HEK293 (cell line): Measurements from ENCODE around the gene PHF13.

Source experiments
- CTCF ChIA-PET: fragments of 350-600 bp; formaldehyde crosslinking; extraction: SDS; loops from one replicate; lab custom pipeline; 2021; ENCODE audit warnings: antibody characterized with exemption; lab: Yijun Ruan, JAX
- POLR2A ChIA-PET: fragments of 300-600 bp; formaldehyde crosslinking; extraction: SDS; loops from one replicate; lab custom pipeline; 2020; ENCODE audit warnings: antibody characterized with exemption, inconsistent platforms; lab: Yijun Ruan, JAX
- H3K27ac ChIP-seq: fragments of 200-500 bp; sonication (Bioruptor generic); 2 replicates; pipeline ENCODE4 v1.5.1; 2014; ENCODE audit warnings: low read depth, low read length, control low read depth, inconsistent platforms; ENCODE audit errors: extremely low read depth
- H3K36me3 ChIP-seq, 2 experiments: fragments of 200-500 bp in 1 of 2; sonication (Bioruptor generic) in 1 of 2; 1 replicate in 1 of 2; 2 replicates in 1 of 2; pipeline ENCODE4 v1.5.1; 2014 to 2017; ENCODE audit warnings: inconsistent platforms in 2 of 2, low read length in 2 of 2; ENCODE audit not compliant: control insufficient read depth in 2 of 2, insufficient read depth in 1 of 2
- H3K4me1 ChIP-seq: fragments of 200-500 bp; sonication (Bioruptor generic); 2 replicates; pipeline ENCODE4 v1.5.1; 2014; ENCODE audit warnings: mild to moderate bottlenecking, low read length, inconsistent platforms; ENCODE audit not compliant: control insufficient read depth, insufficient read depth
- H3K4me3 ChIP-seq: 2 replicates; pipeline ENCODE4 v1.5.1; 2011; ENCODE audit warnings: low read depth, mild to moderate bottlenecking, control low read depth, low read length, moderate library complexity
- H3K9me3 ChIP-seq: fragments of 200-500 bp; sonication (Bioruptor generic); 2 replicates; pipeline ENCODE4 v1.5.1; 2014; ENCODE audit warnings: low read depth, low read length, inconsistent platforms; ENCODE audit not compliant: control insufficient read depth, insufficient read depth
- FEZF1 ChIP-seq: fragments of 450-650 bp; formaldehyde crosslinking; IDR thresholded peaks from 2 replicates; pipeline ENCODE4 v1.5.1; 2016; ENCODE audit warnings: missing biosample characterization, missing genetic modification characterization
- KLF10 ChIP-seq: fragments of 450-650 bp; IDR thresholded peaks from 2 replicates; pipeline ENCODE4 v1.5.1; 2018; ENCODE audit warnings: missing biosample characterization, mild to moderate bottlenecking, missing genetic modification characterization
- KLF16 ChIP-seq: fragments of 450-650 bp; formaldehyde crosslinking; IDR thresholded peaks from 2 replicates; pipeline ENCODE4 v1.5.1; 2017; ENCODE audit warnings: missing biosample characterization, missing genetic modification characterization
- TCF7L2 ChIP-seq: IDR thresholded peaks from 2 replicates; pipeline ENCODE4 v1.6.1; 2011; ENCODE audit warnings: low read depth, mild to moderate bottlenecking, inconsistent platforms, low read length, moderate library complexity, borderline replicate concordance
- YY2 ChIP-seq: fragments of 450-650 bp; formaldehyde crosslinking; IDR thresholded peaks from 2 replicates; pipeline ENCODE4 v1.5.1; 2016; ENCODE audit warnings: missing biosample characterization, missing genetic modification characterization
- ZBTB48 ChIP-seq: fragments of 450-650 bp; formaldehyde crosslinking; IDR thresholded peaks from 2 replicates; pipeline ENCODE4 v1.5.1; 2016; ENCODE audit warnings: missing biosample characterization, missing genetic modification characterization
- ZEB2 ChIP-seq: fragments of 450-650 bp; formaldehyde crosslinking; IDR thresholded peaks from 2 replicates; pipeline ENCODE4 v1.5.1; 2016; ENCODE audit warnings: missing biosample characterization, missing genetic modification characterization
- ZIC2 ChIP-seq: fragments of 450-650 bp; formaldehyde crosslinking; IDR thresholded peaks from 2 replicates; pipeline ENCODE4 v1.5.1; 2016; ENCODE audit warnings: missing biosample characterization, missing genetic modification characterization
- ZNF112 ChIP-seq: fragments of 450-650 bp; formaldehyde crosslinking; IDR thresholded peaks from 2 replicates; pipeline ENCODE4 v1.5.0; 2017; ENCODE audit warnings: missing biosample characterization, missing genetic modification characterization
- ZNF114 ChIP-seq: fragments of 450-650 bp; formaldehyde crosslinking; IDR thresholded peaks from 2 replicates; pipeline ENCODE4 v1.5.0; 2017; ENCODE audit warnings: missing biosample characterization, missing genetic modification characterization
- ZNF169 ChIP-seq: fragments of 450-650 bp; formaldehyde crosslinking; IDR thresholded peaks from 2 replicates; pipeline ENCODE4 v1.5.1; 2016; ENCODE audit warnings: missing biosample characterization, missing genetic modification characterization
- ZNF223 ChIP-seq: fragments of 450-650 bp; formaldehyde crosslinking; IDR thresholded peaks from 2 replicates; pipeline ENCODE4 v1.5.1; 2016; ENCODE audit warnings: missing biosample characterization, missing genetic modification characterization
- ZNF324 ChIP-seq: fragments of 450-650 bp; formaldehyde crosslinking; IDR thresholded peaks from 2 replicates; pipeline ENCODE4 v1.5.1; 2016; ENCODE audit warnings: missing biosample characterization, missing genetic modification characterization
- ZNF391 ChIP-seq: fragments of 450-650 bp; formaldehyde crosslinking; IDR thresholded peaks from 2 replicates; pipeline ENCODE4 v1.5.1; 2016; ENCODE audit warnings: low read depth, missing biosample characterization, missing genetic modification characterization, borderline replicate concordance
- ZNF416 ChIP-seq: fragments of 450-650 bp; formaldehyde crosslinking; IDR thresholded peaks from 2 replicates; pipeline ENCODE4 v1.5.1; 2016; ENCODE audit warnings: missing biosample characterization, missing genetic modification characterization
- ZNF473 ChIP-seq: fragments of 450-650 bp; formaldehyde crosslinking; IDR thresholded peaks from 2 replicates; pipeline ENCODE4 v1.5.1; 2017; ENCODE audit warnings: missing biosample characterization, missing genetic modification characterization
- ZNF501 ChIP-seq: fragments of 450-650 bp; formaldehyde crosslinking; IDR thresholded peaks from 2 replicates; pipeline ENCODE4 v1.5.1; 2016; ENCODE audit warnings: missing biosample characterization, missing genetic modification characterization
- ZNF600 ChIP-seq: fragments of 450-650 bp; formaldehyde crosslinking; IDR thresholded peaks from 2 replicates; pipeline ENCODE4 v1.5.1; 2016; ENCODE audit warnings: missing biosample characterization, missing genetic modification characterization
- ZNF623 ChIP-seq: fragments of 450-650 bp; formaldehyde crosslinking; IDR thresholded peaks from 2 replicates; pipeline ENCODE4 v1.5.1; 2016; ENCODE audit warnings: missing biosample characterization, missing genetic modification characterization
- ZNF624 ChIP-seq: fragments of 450-650 bp; formaldehyde crosslinking; IDR thresholded peaks from 2 replicates; pipeline ENCODE4 v1.5.1; 2017; ENCODE audit warnings: missing biosample characterization, missing genetic modification characterization
- ZNF626 ChIP-seq: fragments of 450-650 bp; sonication (Bioruptor Pico); formaldehyde crosslinking; IDR thresholded peaks from 2 replicates; pipeline ENCODE4 v1.5.1; 2018; ENCODE audit warnings: missing biosample characterization, missing genetic modification characterization, inconsistent platforms
- ZNF670 ChIP-seq: fragments of 450-650 bp; formaldehyde crosslinking; IDR thresholded peaks from 2 replicates; pipeline ENCODE4 v1.5.1; 2016; ENCODE audit warnings: missing biosample characterization, missing genetic modification characterization, low read depth
- ZNF701 ChIP-seq: fragments of 450-650 bp; formaldehyde crosslinking; IDR thresholded peaks from 2 replicates; pipeline ENCODE4 v1.5.1; 2016; ENCODE audit warnings: missing biosample characterization, missing genetic modification characterization
- ZNF792 ChIP-seq: fragments of 450-650 bp; formaldehyde crosslinking; IDR thresholded peaks from 2 replicates; pipeline ENCODE4 v1.5.1; 2016; ENCODE audit warnings: missing biosample characterization, missing genetic modification characterization
- TF ChIP-seq, protein P1 (sequence below): fragments of 450-650 bp; formaldehyde crosslinking; IDR thresholded peaks from 2 replicates; pipeline ENCODE4 v1.5.1; 2016; ENCODE audit warnings: missing biosample characterization, missing genetic modification characterization
- TF ChIP-seq, protein P2 (sequence below): fragments of 450-650 bp; formaldehyde crosslinking; optimal IDR thresholded peaks from 2 replicates; pipeline ENCODE3; 2016; ENCODE audit warnings: missing biosample characterization, mild to moderate bottlenecking, missing genetic modification characterization
- TF ChIP-seq, protein P3 (sequence below): fragments of 450-650 bp; formaldehyde crosslinking; IDR thresholded peaks from 2 replicates; pipeline ENCODE4 v1.5.1; 2016; ENCODE audit warnings: missing biosample characterization, missing genetic modification characterization
- TF ChIP-seq, protein P4 (sequence below): fragments of 450-650 bp; formaldehyde crosslinking; IDR thresholded peaks from 2 replicates; pipeline ENCODE4 v1.5.1; 2017; ENCODE audit warnings: missing biosample characterization, missing genetic modification characterization
- TF ChIP-seq, protein P5 (sequence below): fragments of 450-650 bp; formaldehyde crosslinking; IDR thresholded peaks from 2 replicates; pipeline ENCODE4 v1.5.1; 2016; ENCODE audit warnings: missing biosample characterization, missing genetic modification characterization, low read depth
- TF ChIP-seq, protein P6 (sequence below): fragments of 450-650 bp; IDR thresholded peaks from 2 replicates; pipeline ENCODE4 v1.5.1; 2018; ENCODE audit warnings: missing biosample characterization, missing genetic modification characterization

The PHF13 gene

DNA sequence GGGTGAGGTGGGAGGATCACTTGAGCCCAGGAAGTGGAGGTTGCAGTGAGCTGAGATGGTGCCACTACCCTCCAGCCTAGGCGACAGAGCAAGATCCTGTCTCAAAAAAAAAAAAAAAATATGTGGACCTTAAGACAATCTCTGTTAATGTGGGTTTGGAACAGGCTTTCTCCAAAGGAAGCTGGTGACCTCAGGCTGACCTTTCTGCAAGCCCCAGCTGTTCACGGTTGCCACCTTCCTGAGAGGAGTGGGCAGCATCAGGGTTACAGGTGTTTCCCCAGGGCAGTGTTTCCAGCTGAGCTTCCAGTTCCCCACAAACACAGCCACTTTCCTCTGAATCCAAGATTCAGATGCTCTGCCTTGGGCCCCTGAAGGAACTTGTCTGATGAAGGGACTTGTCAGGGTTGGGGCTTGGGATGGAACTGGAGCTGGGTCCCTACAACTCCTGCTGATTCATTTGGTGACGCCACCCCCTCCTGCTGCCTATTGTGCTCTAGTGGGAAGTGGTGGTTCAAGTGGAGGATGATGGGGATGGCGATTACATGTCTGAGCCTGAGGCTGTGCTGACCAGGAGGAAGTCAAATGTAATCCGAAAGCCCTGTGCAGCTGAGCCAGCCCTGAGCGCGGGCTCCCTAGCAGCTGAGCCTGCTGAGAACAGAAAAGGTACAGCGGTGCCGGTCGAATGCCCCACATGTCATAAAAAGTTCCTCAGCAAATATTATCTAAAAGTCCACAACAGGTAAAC, 31.8 kb upstream of the PHF13 start:
- H3K9me3 ChIP-seq, result no peaks in the 10 kb centered on the region
- POLR2A ChIA-PET, result interaction anchor here (0.7 to 2.7 kb wide), 4 partner anchors 10 to 286 kb away, joined by 3 to 25 read pairs (median 14); partner anchors contain the start of genes KLHL21, NOL9 and TAS1R1
- H3K4me1 ChIP-seq, result peaks cover 9% of the 10 kb centered on the region
- H3K4me3 ChIP-seq, result no peak overlapping the region
- CTCF ChIA-PET, result interaction anchor here (1.2 kb wide), 1 partner anchor 27 kb away, joined by 6 read pairs; the partner anchor contains the start of genes NOL9 and TAS1R1
- peaks cover 0 to 42% of the 10 kb centered on the region in 2 experiments; a peak in 1 of 3 replicates for H3K36me3 ChIP-seq
- H3K27ac ChIP-seq, result no peak overlapping the region
- no peak for TF ChIP-seq ZNF223 (tag by site-specific recombination)
- TF ChIP-seq, protein P1, sequence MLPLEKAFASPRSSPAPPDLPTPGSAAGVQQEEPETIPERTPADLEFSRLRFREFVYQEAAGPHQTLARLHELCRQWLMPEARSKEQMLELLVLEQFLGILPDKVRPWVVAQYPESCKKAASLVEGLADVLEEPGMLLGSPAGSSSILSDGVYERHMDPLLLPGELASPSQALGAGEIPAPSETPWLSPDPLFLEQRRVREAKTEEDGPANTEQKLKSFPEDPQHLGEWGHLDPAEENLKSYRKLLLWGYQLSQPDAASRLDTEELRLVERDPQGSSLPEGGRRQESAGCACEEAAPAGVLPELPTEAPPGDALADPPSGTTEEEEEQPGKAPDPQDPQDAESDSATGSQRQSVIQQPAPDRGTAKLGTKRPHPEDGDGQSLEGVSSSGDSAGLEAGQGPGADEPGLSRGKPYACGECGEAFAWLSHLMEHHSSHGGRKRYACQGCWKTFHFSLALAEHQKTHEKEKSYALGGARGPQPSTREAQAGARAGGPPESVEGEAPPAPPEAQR, result no peak
- TF ChIP-seq FEZF1 (tag by site-specific recombination), result no peak
- no peak for TF ChIP-seq ZNF473
- TF ChIP-seq, protein P2, sequence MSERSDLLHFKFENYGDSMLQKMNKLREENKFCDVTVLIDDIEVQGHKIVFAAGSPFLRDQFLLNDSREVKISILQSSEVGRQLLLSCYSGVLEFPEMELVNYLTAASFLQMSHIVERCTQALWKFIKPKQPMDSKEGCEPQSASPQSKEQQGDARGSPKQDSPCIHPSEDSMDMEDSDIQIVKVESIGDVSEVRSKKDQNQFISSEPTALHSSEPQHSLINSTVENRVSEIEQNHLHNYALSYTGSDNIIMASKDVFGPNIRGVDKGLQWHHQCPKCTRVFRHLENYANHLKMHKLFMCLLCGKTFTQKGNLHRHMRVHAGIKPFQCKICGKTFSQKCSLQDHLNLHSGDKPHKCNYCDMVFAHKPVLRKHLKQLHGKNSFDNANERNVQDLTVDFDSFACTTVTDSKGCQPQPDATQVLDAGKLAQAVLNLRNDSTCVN, result no peak
- TF ChIP-seq ZNF169 (tag by site-specific recombination), result no peak
- TF ChIP-seq, protein P3, sequence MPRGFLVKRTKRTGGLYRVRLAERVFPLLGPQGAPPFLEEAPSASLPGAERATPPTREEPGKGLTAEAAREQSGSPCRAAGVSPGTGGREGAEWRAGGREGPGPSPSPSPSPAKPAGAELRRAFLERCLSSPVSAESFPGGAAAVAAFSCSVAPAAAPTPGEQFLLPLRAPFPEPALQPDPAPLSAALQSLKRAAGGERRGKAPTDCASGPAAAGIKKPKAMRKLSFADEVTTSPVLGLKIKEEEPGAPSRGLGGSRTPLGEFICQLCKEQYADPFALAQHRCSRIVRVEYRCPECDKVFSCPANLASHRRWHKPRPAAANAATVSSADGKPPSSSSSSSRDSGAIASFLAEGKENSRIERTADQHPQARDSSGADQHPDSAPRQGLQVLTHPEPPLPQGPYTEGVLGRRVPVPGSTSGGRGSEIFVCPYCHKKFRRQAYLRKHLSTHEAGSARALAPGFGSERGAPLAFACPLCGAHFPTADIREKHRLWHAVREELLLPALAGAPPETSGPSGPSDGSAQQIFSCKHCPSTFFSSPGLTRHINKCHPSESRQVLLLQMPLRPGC (tag by site-specific recombination), result no peak
- no peak for TF ChIP-seq ZNF624 (tag by site-specific recombination)
- no peak for TF ChIP-seq TCF7L2
- TF ChIP-seq ZNF112 (tag by site-specific recombination), result no peak
- TF ChIP-seq ZNF501, result no peak
- TF ChIP-seq ZNF416, result no peak
- TF ChIP-seq, protein P4, sequence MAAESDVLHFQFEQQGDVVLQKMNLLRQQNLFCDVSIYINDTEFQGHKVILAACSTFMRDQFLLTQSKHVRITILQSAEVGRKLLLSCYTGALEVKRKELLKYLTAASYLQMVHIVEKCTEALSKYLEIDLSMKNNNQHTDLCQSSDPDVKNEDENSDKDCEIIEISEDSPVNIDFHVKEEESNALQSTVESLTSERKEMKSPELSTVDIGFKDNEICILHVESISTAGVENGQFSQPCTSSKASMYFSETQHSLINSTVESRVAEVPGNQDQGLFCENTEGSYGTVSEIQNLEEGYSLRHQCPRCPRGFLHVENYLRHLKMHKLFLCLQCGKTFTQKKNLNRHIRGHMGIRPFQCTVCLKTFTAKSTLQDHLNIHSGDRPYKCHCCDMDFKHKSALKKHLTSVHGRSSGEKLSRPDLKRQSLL (tag by site-specific recombination), result peak; percentile 57; the same call in 1 of the 2 replicates
- peak; percentile 78 for TF ChIP-seq ZIC2
- no peak for TF ChIP-seq ZNF701 (tag by site-specific recombination)
- no peak for TF ChIP-seq ZNF391 (tag by site-specific recombination)
- TF ChIP-seq, protein P5, sequence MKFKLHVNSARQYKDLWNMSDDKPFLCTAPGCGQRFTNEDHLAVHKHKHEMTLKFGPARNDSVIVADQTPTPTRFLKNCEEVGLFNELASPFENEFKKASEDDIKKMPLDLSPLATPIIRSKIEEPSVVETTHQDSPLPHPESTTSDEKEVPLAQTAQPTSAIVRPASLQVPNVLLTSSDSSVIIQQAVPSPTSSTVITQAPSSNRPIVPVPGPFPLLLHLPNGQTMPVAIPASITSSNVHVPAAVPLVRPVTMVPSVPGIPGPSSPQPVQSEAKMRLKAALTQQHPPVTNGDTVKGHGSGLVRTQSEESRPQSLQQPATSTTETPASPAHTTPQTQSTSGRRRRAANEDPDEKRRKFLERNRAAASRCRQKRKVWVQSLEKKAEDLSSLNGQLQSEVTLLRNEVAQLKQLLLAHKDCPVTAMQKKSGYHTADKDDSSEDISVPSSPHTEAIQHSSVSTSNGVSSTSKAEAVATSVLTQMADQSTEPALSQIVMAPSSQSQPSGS (tag by site-specific recombination), result no peak
- TF ChIP-seq ZNF114, result no peak
- TF ChIP-seq ZBTB48 (tag by site-specific recombination), result peak; percentile 56; the same call in 1 of the 2 replicates
- TF ChIP-seq ZNF670 (tag by site-specific recombination), result no peak
- TF ChIP-seq KLF10 (tag by site-specific recombination), result no peak
- TF ChIP-seq ZNF600 (tag by site-specific recombination), result peak; percentile 92
- no peak for TF ChIP-seq KLF16
- TF ChIP-seq ZEB2, result 0 out of 2 replicates have a peak, but pooled peaks have one; percentile 33
- no peak for TF ChIP-seq ZNF324 (tag by site-specific recombination)
- TF ChIP-seq, protein P6, sequence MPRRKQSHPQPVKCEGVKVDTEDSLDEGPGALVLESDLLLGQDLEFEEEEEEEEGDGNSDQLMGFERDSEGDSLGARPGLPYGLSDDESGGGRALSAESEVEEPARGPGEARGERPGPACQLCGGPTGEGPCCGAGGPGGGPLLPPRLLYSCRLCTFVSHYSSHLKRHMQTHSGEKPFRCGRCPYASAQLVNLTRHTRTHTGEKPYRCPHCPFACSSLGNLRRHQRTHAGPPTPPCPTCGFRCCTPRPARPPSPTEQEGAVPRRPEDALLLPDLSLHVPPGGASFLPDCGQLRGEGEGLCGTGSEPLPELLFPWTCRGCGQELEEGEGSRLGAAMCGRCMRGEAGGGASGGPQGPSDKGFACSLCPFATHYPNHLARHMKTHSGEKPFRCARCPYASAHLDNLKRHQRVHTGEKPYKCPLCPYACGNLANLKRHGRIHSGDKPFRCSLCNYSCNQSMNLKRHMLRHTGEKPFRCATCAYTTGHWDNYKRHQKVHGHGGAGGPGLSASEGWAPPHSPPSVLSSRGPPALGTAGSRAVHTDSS (tag by site-specific recombination), result peak; percentile 70
- TF ChIP-seq ZNF792 (tag by site-specific recombination), result no peak
- TF ChIP-seq ZNF626, result no peak
- TF ChIP-seq ZNF623 (tag by site-specific recombination), result no peak
- no peak for TF ChIP-seq YY2 (tag by site-specific recombination)
